ENCODE data around the gene DMTF1. TPM values are rescaled to one million over a fixed set of nuclear protein-coding genes. Genes with fewer than 3 reads are reported as not detected.

DMTF1 gene
- polyA plus RNA-seq, 1 of the 3 experiments (the other 2 are of a cell fraction), result 108 TPM

- WGBS (ENCODE audit: low lambda C conversion rate), result 36% methylated on average over 2 of the region's 2 CpGs
- Histone ChIP-seq H3K4me1 (ENCODE audit: control insufficient read depth in 1 of 2, insufficient read depth in 2 of 2, low read depth in 1 of 2, low read length in 1 of 2) (peaks cover 27 to 37% of the 10 kb centered on the region in 2 experiments; a peak in 2 of 4 replicates), H3K27me3 (ENCODE audit: insufficient read depth) (no peaks in the 10 kb centered on the region), H3F3A (replicated peaks; ENCODE audit: insufficient read depth) (peaks cover 29% of the 10 kb centered on the region), H4K20me1 (ENCODE audit: insufficient read depth) (peaks cover 51% of the 10 kb centered on the region), H3K9ac (peak overlapping the region; percentile 1; the same call in 1 of the 2 replicates), H2AFZ (ENCODE audit: low read depth) (no peak overlapping the region), H3K4me2 (peak overlapping the region; percentile 79), H3K79me2 (ENCODE audit: insufficient read depth) (peaks cover 88% of the 10 kb centered on the region), H3K36me3 (replicated peaks in 1 of 2; ENCODE audit: control insufficient read depth in 1 of 2, insufficient read depth in 2 of 2, low read length in 1 of 2) (peaks cover 37 to 49% of the 10 kb centered on the region in 2 experiments), H3K9me2 (no peaks in the 10 kb centered on the region; the same call in 1 of the 2 replicates), H3K9me3 (no peaks in the 10 kb centered on the region), H3K4me3 (ENCODE audit: low read depth in 2 of 2, low read length in 1 of 2) (peak overlapping the region in 1 of 2 experiments; percentile 1; a peak in 2 of 4 replicates), H3K27ac (ENCODE audit: low read depth in 2 of 2, low read length in 1 of 2) (peak overlapping the region in 1 of 2 experiments; percentile 58; a peak in 3 of 4 replicates)
- DNase-seq, result no peak
- TF ChIP-seq SIN3A (IDR thresholded peaks at IDR 0.05; ENCODE audit: borderline replicate concordance, low read depth, low read length) (no peak), GABPA (IDR thresholded peaks at IDR 0.05; ENCODE audit: low read depth) (no peak), NFIC (IDR thresholded peaks at IDR 0.05; ENCODE audit: borderline replicate concordance) (no peak), PBX3 (IDR thresholded peaks at IDR 0.05) (no peak), MXI1 (IDR thresholded peaks at IDR 0.05; ENCODE audit: low read depth, low read length) (no peak), FOXM1 (IDR thresholded peaks at IDR 0.05; ENCODE audit: low read depth) (no peak), TCF12 (IDR thresholded peaks at IDR 0.05) (no peak), EZH2phosphoT487 (IDR thresholded peaks at IDR 0.05; ENCODE audit: borderline replicate concordance, low read depth) (no peak), ELF1 (IDR thresholded peaks at IDR 0.05) (no peak), USF1 (IDR thresholded peaks at IDR 0.05; ENCODE audit: borderline replicate concordance, low read depth) (no peak), RXRA (IDR thresholded peaks at IDR 0.05; ENCODE audit: borderline replicate concordance, low read depth) (no peak), USF2 (IDR thresholded peaks at IDR 0.05; ENCODE audit: borderline replicate concordance, low read depth, low read length) (no peak), REST (IDR thresholded peaks at IDR 0.05; ENCODE audit: low read depth, low read length) (no peak), CHD2 (IDR thresholded peaks at IDR 0.05; ENCODE audit: low read length, partially characterized antibody) (no peak), FOXJ3 (CRISPR knock-in tag; IDR thresholded peaks at IDR 0.05) (no peak), YY1 (IDR thresholded peaks at IDR 0.05; ENCODE audit: low read depth) (no peak), POLR2AphosphoS5 (IDR thresholded peaks at IDR 0.05; ENCODE audit: low read depth, low read length) (no peak), TEAD4 (IDR thresholded peaks at IDR 0.05; ENCODE audit: borderline replicate concordance, insufficient read depth) (no peak), JUND (IDR thresholded peaks at IDR 0.05) (no peak)
- ChIA-PET CTCF (interaction anchor here (0.9 to 11.5 kb wide), 4 partner anchors 63 to 230 kb away, joined by 3 to 295 read pairs (median 4); partner anchors contain the start of genes ELAPOR2 and TMEM243), POLR2A (no interaction called here)
These were observed 4.5 kb downstream of the DMTF1 start for GRCh38 chr7:87156709-87157108.
